Measurements from ENCODE around the gene MMRN2. TPM values are rescaled to one million over a fixed set of nuclear protein-coding genes. Genes with fewer than 3 reads are reported as not detected.

Gene MMRN2
- total RNA-seq, 2 experiments from 2014 or later, result not detected

DNA sequence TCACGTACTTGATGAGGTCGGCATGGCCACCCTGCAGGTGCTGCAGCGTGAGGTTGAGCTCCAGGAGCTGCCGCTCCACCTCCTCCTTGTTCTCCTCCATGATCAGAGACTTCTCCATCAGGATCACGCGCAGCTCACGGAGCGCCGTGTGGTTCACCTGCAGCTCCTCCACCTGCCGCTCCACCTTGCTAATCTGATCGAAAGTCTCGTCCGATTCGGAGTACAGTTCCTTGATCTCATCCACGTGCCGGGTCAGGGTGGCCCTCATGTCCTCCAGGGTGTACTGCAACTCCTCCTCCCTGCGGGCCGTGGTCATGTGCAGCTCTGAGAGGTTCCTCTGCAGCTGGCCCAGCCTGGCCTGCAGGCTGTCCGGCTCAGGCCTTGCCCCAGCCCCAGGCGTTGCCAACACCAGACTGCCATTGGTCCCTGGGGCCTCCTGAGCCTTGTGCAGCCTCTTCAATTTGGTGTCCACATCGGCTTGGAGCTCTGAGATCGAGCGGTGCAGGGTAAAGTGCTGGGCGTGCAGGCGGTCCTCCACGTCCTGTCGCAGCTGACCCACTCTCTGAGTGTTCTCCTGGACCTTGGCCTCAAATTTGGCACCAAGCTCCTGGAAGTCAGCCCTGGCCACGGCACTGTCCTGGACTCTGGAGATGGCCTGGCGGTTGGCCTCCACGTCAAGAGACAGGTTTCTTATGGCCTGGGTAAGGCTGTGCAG lies 13.9 kb downstream of the MMRN2 start:
- Histone ChIP-seq H3K4me2 (ENCODE audit: low read length) (no peak overlapping the region), H2AFZ (ENCODE audit: low read length) (no peak overlapping the region), H3K4me1 (ENCODE audit: insufficient read depth, low read length, poor library complexity, severe bottlenecking) (no peaks in the 10 kb centered on the region), H3K9me2 (ENCODE audit: insufficient read depth, low read length) (no peaks in the 10 kb centered on the region), H3K4me3 (ENCODE audit: low read depth, low read length, poor library complexity, severe bottlenecking) (no peak overlapping the region), H4K20me1 (ENCODE audit: insufficient read depth, low read length) (no peaks in the 10 kb centered on the region), H3K9me3 (ENCODE audit: low read length) (no peaks in the 10 kb centered on the region), H3K36me3 (ENCODE audit: insufficient read depth, low read length) (no peaks in the 10 kb centered on the region), H3K27ac (ENCODE audit: low read depth, low read length, poor library complexity, severe bottlenecking) (no peak overlapping the region), H3K79me2 (ENCODE audit: insufficient read depth, low read depth, low read length) (no peaks in the 10 kb centered on the region)
- intact Hi-C loops (cut with micrococcal nuclease; ENCODE audit: unreplicated experiment), result no loop called here
- CTCF ChIA-PET (ENCODE audit: unreplicated experiment), result no interaction called here
- TF ChIP-seq EZH2phosphoT487 (IDR thresholded peaks at IDR 0.05; ENCODE audit: borderline replicate concordance, low read depth, low read length), result no peak
- TF ChIP-seq, protein P1, sequence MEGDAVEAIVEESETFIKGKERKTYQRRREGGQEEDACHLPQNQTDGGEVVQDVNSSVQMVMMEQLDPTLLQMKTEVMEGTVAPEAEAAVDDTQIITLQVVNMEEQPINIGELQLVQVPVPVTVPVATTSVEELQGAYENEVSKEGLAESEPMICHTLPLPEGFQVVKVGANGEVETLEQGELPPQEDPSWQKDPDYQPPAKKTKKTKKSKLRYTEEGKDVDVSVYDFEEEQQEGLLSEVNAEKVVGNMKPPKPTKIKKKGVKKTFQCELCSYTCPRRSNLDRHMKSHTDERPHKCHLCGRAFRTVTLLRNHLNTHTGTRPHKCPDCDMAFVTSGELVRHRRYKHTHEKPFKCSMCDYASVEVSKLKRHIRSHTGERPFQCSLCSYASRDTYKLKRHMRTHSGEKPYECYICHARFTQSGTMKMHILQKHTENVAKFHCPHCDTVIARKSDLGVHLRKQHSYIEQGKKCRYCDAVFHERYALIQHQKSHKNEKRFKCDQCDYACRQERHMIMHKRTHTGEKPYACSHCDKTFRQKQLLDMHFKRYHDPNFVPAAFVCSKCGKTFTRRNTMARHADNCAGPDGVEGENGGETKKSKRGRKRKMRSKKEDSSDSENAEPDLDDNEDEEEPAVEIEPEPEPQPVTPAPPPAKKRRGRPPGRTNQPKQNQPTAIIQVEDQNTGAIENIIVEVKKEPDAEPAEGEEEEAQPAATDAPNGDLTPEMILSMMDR (conservative IDR thresholded peaks at IDR 0.05; ENCODE audit: low read length), result no peak
- POLR2A ChIA-PET, result no interaction called here
- BruUV-seq (replicated peaks), result no TSS peak
- DNase-seq (ENCODE audit: low spot score), result no peak

DNA sequence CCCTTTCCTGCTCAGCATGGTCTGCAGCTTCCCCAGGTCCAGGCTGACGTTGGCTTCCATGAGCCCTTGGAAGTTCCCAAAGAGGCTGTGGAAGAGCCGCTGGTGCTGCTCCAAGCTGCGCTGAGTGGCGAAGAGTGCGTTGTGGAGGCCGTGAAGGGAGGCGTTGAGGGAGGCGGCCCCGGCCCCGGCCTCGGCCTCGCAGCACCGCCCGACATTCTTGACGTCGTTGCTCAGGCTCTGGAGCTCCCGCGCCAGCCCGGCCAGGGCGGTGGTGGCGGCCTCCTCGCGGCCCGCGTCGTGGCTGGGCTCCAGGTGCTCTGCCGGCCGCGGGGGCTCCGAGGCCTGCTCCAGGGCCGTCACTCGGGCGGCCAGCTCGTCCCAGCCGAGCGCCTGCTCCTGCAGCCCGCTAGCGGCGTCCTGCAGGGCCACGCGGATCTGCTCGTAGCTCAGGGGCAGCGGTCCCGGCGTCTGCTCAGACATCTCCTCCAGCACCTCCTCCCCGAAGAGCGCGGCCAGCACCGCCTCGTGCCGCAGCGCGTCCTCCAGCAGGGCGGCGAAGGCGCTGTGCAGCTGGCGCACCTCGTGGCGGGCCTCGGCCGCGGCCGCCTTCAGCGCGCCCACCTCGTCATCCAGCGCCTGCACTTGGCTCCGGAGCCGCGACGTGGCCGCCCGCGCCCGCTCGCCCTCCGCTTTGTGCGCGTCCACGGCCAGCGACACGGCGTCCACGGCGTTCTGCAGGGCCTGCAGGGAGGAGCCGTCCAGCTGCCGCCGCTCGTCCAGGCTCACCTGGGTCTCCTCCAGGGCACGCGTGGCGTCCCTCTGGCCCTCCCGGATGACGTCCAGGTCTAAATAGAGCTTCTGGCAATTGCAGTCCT lies 14.7 kb downstream of the MMRN2 start:
- no peak for DNase-seq (ENCODE audit: low spot score)
- Histone ChIP-seq H4K20me1 (ENCODE audit: insufficient read depth, low read length) (no peaks in the 10 kb centered on the region), H3K9me2 (ENCODE audit: insufficient read depth, low read length) (no peaks in the 10 kb centered on the region), H3K4me3 (ENCODE audit: low read depth, low read length, poor library complexity, severe bottlenecking) (no peak overlapping the region), H3K9me3 (ENCODE audit: low read length) (no peaks in the 10 kb centered on the region), H3K79me2 (ENCODE audit: insufficient read depth, low read depth, low read length) (no peaks in the 10 kb centered on the region), H2AFZ (ENCODE audit: low read length) (no peak overlapping the region), H3K4me2 (ENCODE audit: low read length) (no peak overlapping the region), H3K4me1 (ENCODE audit: insufficient read depth, low read length, poor library complexity, severe bottlenecking) (no peaks in the 10 kb centered on the region), H3K27ac (ENCODE audit: low read depth, low read length, poor library complexity, severe bottlenecking) (no peak overlapping the region), H3K36me3 (ENCODE audit: insufficient read depth, low read length) (no peaks in the 10 kb centered on the region)
- intact Hi-C loops (cut with micrococcal nuclease; ENCODE audit: unreplicated experiment), result no loop called here
- ChIA-PET POLR2A (no interaction called here), CTCF (ENCODE audit: unreplicated experiment) (no interaction called here)
- TF ChIP-seq, protein P1 (conservative IDR thresholded peaks at IDR 0.05; ENCODE audit: low read length), result no peak
- TF ChIP-seq EZH2phosphoT487 (IDR thresholded peaks at IDR 0.05; ENCODE audit: borderline replicate concordance, low read depth, low read length), result no peak
- BruUV-seq (replicated peaks), result no TSS peak

DNA sequence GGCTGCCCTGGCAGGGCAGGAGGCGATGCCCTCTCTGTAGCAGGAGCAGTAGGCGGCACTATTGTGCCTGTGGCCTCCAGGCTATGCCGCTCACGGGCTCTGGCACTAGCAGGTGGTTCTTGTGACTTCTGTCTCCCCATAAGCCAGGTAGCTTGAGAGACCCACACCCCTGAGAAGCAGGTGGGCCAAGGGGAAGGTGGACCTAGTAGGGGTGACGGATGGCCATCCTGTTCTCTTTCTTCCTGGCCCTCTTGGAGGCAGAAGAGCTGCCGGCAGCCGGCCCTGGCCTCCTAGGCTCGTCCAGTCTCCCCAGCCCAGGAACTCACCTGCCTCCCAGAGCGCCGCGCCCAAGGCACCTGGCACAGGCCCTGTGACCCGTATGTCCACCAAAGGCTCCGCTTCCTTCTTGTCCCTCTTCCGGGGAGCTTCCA lies 15.4 kb downstream of the MMRN2 start:
- no peaks in the 10 kb centered on the region for H3K4me1 ChIP-seq (ENCODE audit: insufficient read depth, low read length, poor library complexity, severe bottlenecking)
- no peak overlapping the region for H2AFZ ChIP-seq (ENCODE audit: low read length)
- intact Hi-C loops (cut with micrococcal nuclease; ENCODE audit: unreplicated experiment), result no loop called here
- H3K36me3 ChIP-seq (ENCODE audit: insufficient read depth, low read length), result no peaks in the 10 kb centered on the region
- H3K4me3 ChIP-seq (ENCODE audit: low read depth, low read length, poor library complexity, severe bottlenecking), result no peak overlapping the region
- H3K9me3 ChIP-seq (ENCODE audit: low read length), result no peaks in the 10 kb centered on the region
- no peak overlapping the region for H3K4me2 ChIP-seq (ENCODE audit: low read length)
- DNase-seq (ENCODE audit: low spot score), result no peak
- CTCF ChIA-PET (ENCODE audit: unreplicated experiment), result no interaction called here
- TF ChIP-seq, protein P1 (conservative IDR thresholded peaks at IDR 0.05; ENCODE audit: low read length), result no peak
- no peak for TF ChIP-seq EZH2phosphoT487 (IDR thresholded peaks at IDR 0.05; ENCODE audit: borderline replicate concordance, low read depth, low read length)
- no peak overlapping the region for H3K27ac ChIP-seq (ENCODE audit: low read depth, low read length, poor library complexity, severe bottlenecking)
- no peaks in the 10 kb centered on the region for H3K79me2 ChIP-seq (ENCODE audit: insufficient read depth, low read depth, low read length)
- POLR2A ChIA-PET, result no interaction called here
- BruUV-seq (replicated peaks), result no TSS peak
- H3K9me2 ChIP-seq (ENCODE audit: insufficient read depth, low read length), result no peaks in the 10 kb centered on the region
- no peaks in the 10 kb centered on the region for H4K20me1 ChIP-seq (ENCODE audit: insufficient read depth, low read length)

Measured in OCI-LY7 (cell line).